Naive B cell (primary cell): Measurements from ENCODE around the gene PSMA8. TPM values are rescaled to one million over a fixed set of nuclear protein-coding genes. Genes with fewer than 3 reads are reported as not detected.
A peak's percentile ranks its signal among the peaks of the same experiment; 100 is the strongest.

Source experiments
- ATAC-seq, 2 donors: fragments of 150-1000 bp; cut with Tn5 transposase; 2 replicates each; pipeline ENCODE4 v1.10.0; 2021; ENCODE audit warnings: low read depth in 2 of 2, mild to moderate bottlenecking in 2 of 2, moderate library complexity in 2 of 2
- DNase-seq: peaks from one replicate; pipeline ENCODE4 v3.0.0; 2022
- H3K27ac Mint-ChIP-seq, 6 donors: one replicate each; pipeline ENCODE4 v1.8.0; 2020 to 2022; ENCODE audit warnings: mild to moderate bottlenecking in 6 of 6, mixed read lengths in 6 of 6, moderate library complexity in 5 of 6, inconsistent platforms in 2 of 6
- H3K27me3 Mint-ChIP-seq, 3 donors: one replicate each; pipeline ENCODE4 v1.8.0; 2021 to 2022; ENCODE audit warnings: mixed read lengths in 3 of 3, mild to moderate bottlenecking in 1 of 3
- H3K36me3 Mint-ChIP-seq, 2 donors: one replicate each; pipeline ENCODE4 v1.8.0; 2020 to 2022; ENCODE audit warnings: mixed read lengths in 2 of 2, inconsistent platforms in 1 of 2, mild to moderate bottlenecking in 1 of 2
- H3K4me1 Mint-ChIP-seq, 3 donors: one replicate each; pipeline ENCODE4 v1.8.0; 2020 to 2022; ENCODE audit warnings: mixed read lengths in 3 of 3, inconsistent platforms in 1 of 3, mild to moderate bottlenecking in 1 of 3, moderate library complexity in 1 of 3
- H3K4me3 Mint-ChIP-seq, 8 donors: one replicate each; pipeline ENCODE4 v1.8.0; 2020 to 2022; ENCODE audit warnings: mild to moderate bottlenecking in 8 of 8, mixed read lengths in 8 of 8, moderate library complexity in 8 of 8, inconsistent platforms in 2 of 8
- H3K9me3 Mint-ChIP-seq, 7 donors: one replicate each; pipeline ENCODE4 v1.8.0; 2020 to 2022; ENCODE audit warnings: mixed read lengths in 7 of 7, mild to moderate bottlenecking in 5 of 7, inconsistent platforms in 2 of 7, moderate library complexity in 1 of 7
- polyA plus RNA-seq, 6 donors: library from polyadenylated mRNA; unstranded; fragments of 300-500 nt; fragmentation: Illumina TruSeq; gene quantifications; one replicate each; pipeline ENCODE4 v1.2.3, GENCODE V29; 2021; ENCODE audit warnings: low read depth in 6 of 6

Gene PSMA8
- polyA plus RNA-seq = 1 to 10 TPM in 5 of 6 donors, under 1 TPM in 1; 0.76 to 3.9 (median 2.9) TPM

DNA sequence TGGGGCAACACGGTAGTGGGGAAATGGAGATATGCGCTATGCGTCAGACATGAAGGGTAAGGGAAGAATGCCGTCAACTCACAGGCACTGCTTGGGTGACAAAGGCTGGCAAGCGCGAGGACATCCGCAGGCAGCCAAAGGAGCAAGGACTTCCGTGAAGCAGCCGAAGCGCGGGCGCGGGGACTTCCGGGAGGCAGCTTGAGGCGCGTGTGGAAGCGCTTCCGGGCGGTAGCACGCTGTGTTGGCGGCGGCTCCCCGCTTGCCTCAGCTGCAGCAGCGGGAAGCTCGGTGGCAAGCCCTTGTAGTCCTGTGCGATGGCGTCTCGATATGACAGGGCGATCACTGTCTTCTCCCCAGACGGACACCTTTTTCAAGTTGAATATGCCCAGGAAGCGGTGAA, at the start of gene PSMA8:
Gene PSMA8, plus strand, starts transcription at position 218 of the 400 bp plus-strand sequence. Its CDS starts 97 bp downstream, at position 315.
- DNase-seq = peak; percentile 42
- Mint-ChIP-seq H3K27me3 (no peaks in the 10 kb centered on the region), H3K4me1 (peaks cover 0 to 11% (median 6%) of the 10 kb centered on the region in 3 donors), H3K4me3 (peak within 1 kb of the TSS; percentile 59 to 88 (median 75)), H3K9me3 (peaks cover 0 to 6% (median 2%) of the 10 kb centered on the region in 7 donors), H3K27ac (peak within 1 kb of the TSS; percentile 50 to 89 (median 70)), H3K36me3 (no peaks in the 10 kb centered on the region)
- ATAC-seq = peak; percentile 82 to 90

DNA sequence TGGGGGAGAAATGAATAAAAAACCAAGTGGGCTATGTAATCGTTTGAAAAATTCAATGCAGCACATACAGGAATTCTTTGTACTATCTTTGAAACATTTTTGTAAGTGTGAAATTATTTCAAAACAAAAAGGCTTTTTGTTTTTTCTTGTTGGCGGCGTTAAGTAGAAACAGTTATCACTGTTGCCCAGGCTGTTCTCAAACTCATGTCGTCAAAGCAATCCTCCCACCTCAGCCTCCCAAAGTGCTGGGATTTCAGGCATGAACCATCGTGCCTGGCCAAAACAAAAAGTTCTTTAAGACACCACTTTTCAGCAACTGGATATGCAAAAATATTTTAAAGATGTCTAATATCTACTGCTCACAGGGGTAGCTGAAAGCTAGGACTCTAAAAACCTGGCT, 48.6 kb upstream of the PSMA8 start:
- Mint-ChIP-seq H3K27me3 (no peaks in the 10 kb centered on the region), H3K36me3 (peaks cover 6 to 9% of the 10 kb centered on the region in 2 donors), H3K4me1 (peaks cover 12 to 31% (median 15%) of the 10 kb centered on the region in 3 donors), H3K4me3 (no peak overlapping the region), H3K27ac (no peak overlapping the region), H3K9me3 (no peaks in the 10 kb centered on the region)
- ATAC-seq (no peak), DNase-seq (no peak)

GRCh38 chr18:26086959-26087358, 46.7 kb upstream of the PSMA8 start:
- no peak for DNase-seq
- Mint-ChIP-seq H3K4me3 (peak overlapping the region in 2 of 8 donors; percentile 40 to 92), H3K9me3 (no peaks in the 10 kb centered on the region), H3K27ac (no peak overlapping the region), H3K36me3 (peaks cover 6 to 9% of the 10 kb centered on the region in 2 donors), H3K4me1 (peaks cover 18 to 35% (median 21%) of the 10 kb centered on the region in 3 donors), H3K27me3 (no peaks in the 10 kb centered on the region)
- no peak for ATAC-seq

GRCh38 chr18:26088487-26088886, 45.2 kb upstream of the PSMA8 start:
- peaks cover 5 to 6% of the 10 kb centered on the region in 2 donors for H3K36me3 Mint-ChIP-seq
- H3K4me1 Mint-ChIP-seq = peaks cover 18 to 35% (median 21%) of the 10 kb centered on the region in 3 donors
- no peaks in the 10 kb centered on the region for H3K9me3 Mint-ChIP-seq
- DNase-seq = no peak
- peak overlapping the region; percentile 86 to 98 (median 98) for H3K4me3 Mint-ChIP-seq
- H3K27me3 Mint-ChIP-seq = no peaks in the 10 kb centered on the region
- H3K27ac Mint-ChIP-seq = peak overlapping the region; percentile 41 to 100 (median 89)
- ATAC-seq = no peak

DNA sequence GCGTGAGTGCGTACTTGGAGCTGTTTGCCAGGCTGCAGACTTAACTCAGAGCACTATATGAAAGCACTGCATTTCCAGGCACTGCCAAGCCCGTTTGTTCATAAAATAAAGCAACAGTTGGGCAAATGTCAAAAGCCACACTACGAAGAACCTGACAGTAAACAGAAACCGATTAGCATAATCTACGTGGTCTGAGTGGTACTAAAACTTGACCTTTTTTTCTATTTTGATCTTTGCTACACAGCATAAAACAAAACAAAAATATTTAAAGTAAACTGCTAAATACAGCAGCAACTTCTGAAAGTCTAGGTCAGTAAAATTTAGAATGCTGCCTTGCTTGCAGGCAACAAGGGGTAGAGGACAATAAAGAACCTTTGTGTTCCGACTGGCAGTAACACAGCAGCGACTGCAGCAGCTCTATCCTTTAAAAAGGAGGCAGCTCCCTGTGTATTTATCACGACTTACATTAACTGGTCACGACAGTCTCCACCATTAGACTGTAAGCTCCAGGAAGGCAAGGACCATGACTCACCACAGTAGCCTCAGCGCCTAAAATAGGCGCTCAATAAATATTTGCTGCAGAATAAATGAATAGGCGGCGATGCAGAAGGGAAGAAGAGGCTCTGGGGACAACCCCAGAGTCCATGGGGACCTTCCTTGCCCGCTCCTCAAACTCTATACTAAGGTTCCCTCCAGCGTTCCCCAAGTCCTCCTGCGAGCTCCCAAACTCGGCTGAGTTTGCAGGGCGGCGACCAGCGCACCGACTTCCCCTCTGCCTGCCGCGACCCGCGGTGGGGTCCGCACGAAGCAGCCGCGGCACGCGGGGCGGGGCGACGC, 44.2 kb upstream of the PSMA8 start:
- ATAC-seq (no peak), DNase-seq (peak; percentile 9)
- Mint-ChIP-seq H3K4me1 (peaks cover 18 to 35% (median 21%) of the 10 kb centered on the region in 3 donors), H3K27ac (peak overlapping the region; percentile 96 to 100 (median 98)), H3K9me3 (no peaks in the 10 kb centered on the region), H3K4me3 (peak overlapping the region; percentile 86 to 98 (median 98)), H3K27me3 (no peaks in the 10 kb centered on the region), H3K36me3 (peaks cover 0 to 6% of the 10 kb centered on the region in 2 donors)

DNA sequence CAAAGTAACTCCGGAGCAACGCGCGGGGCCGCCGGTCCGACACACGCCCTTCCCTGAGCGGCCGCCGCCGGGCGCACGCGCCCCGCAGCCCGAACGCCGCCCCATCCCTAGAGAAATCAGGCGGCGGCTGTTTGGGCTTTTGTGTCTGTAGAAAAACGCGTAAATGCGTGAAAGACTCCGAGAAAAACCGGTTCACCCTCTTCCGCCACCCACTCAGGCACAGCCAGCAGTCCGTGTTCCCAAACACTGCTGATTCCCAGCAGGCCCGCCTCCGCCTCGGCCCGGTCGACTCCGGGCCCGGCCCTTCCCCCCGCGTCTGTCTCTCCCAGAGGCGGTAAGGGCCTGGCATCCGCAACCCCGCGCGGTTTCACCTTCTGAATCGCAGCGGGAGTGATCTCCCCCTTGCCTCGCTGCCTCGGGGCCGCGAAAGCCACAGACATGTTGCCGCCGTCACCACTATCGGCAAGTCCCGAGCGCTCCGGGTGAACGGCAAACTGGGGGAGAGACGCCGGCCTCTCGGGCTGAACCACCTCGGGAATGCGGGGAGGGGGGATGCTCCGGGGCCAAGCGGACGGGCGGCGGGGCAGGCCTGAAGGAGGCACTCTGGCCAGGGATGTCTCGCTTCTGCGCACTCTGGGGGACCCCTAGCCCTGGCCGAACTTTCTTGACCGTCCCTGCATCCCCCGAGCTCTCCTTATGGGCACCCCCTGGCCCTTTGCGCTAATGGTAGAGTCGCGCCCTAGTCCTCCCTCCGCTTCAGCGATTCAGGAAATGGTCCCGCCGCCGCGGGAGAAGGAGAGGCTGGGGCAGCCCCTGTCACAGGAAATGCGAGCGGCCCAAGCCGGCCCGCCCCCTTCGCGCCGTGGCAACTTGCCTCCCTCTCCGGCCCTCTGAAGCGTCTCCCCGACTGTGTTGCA, 43.3 kb upstream of the PSMA8 start, which contains the start of gene SS18:
Gene SS18, minus strand, starts transcription at position 484 of the 917 bp plus-strand sequence. Its CDS starts 44 bp downstream, at position 440.
- ATAC-seq (peak; percentile 81), DNase-seq (peak; percentile 95)
- Mint-ChIP-seq H3K27me3 (no peaks in the 10 kb centered on the region), H3K9me3 (no peaks in the 10 kb centered on the region), H3K27ac (peak within 1 kb of the TSS; percentile 97 to 100 (median 99)), H3K4me1 (peaks cover 18 to 30% (median 21%) of the 10 kb centered on the region in 3 donors), H3K36me3 (peaks cover 0 to 6% of the 10 kb centered on the region in 2 donors), H3K4me3 (peak within 1 kb of the TSS; percentile 86 to 98 (median 98))

DNA sequence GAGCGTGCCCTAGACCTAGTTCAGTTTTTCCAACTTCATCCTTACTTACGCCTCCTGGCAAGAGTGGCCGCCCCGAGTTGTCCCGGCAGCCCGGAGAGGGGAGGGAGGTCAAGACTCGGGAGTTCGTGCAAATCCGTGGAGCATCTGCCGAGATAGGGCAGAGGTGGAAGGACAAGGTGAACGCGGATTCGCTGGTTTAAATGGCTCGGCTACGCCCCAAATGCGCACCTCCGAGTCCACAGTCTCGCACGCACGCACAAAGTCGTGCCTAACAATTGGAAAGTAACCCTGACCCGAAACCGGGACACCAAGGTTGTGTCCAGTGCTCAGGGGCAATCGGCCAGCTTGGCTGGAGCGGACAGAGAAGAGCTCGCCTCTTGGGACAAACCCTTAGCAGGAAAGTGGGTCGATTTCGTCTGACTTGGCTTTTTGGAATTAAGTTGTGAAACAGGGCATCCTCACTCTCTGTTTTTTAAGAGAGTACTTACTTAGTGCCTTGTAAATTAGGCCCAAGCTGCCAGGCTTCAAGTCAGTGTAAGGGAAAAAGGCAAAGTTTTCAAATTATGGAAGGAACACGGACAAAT, 42.5 kb upstream of the PSMA8 start:
- DNase-seq (no peak), ATAC-seq (peak; percentile 29 to 35)
- Mint-ChIP-seq H3K27ac (peak overlapping the region; percentile 97 to 100 (median 99)), H3K36me3 (peaks cover 0 to 6% of the 10 kb centered on the region in 2 donors), H3K4me1 (peaks cover 18 to 30% (median 21%) of the 10 kb centered on the region in 3 donors), H3K9me3 (peaks cover 0 to under 1% (median 0%) of the 10 kb centered on the region in 7 donors), H3K4me3 (peak overlapping the region; percentile 86 to 98 (median 98)), H3K27me3 (no peaks in the 10 kb centered on the region)

GRCh38 chr18:26096852-26097251, 36.8 kb upstream of the PSMA8 start:
- H3K4me1 Mint-ChIP-seq = no peaks in the 10 kb centered on the region
- peaks cover 0 to 15% (median 8%) of the 10 kb centered on the region in 7 donors for H3K9me3 Mint-ChIP-seq
- H3K36me3 Mint-ChIP-seq = no peaks in the 10 kb centered on the region
- H3K27me3 Mint-ChIP-seq = peaks cover 0 to 5% (median 0%) of the 10 kb centered on the region in 3 donors
- peak overlapping the region in 1 of 6 donors; percentile 47 for H3K27ac Mint-ChIP-seq
- H3K4me3 Mint-ChIP-seq = no peak overlapping the region
- no peak for DNase-seq
- no peak for ATAC-seq

- DNase-seq = no peak
- H3K4me1 Mint-ChIP-seq = no peaks in the 10 kb centered on the region
- H3K36me3 Mint-ChIP-seq = no peaks in the 10 kb centered on the region
These were observed 36.1 kb upstream of the PSMA8 start for GRCh38 chr18:26097563-26097962.

GRCh38 chr18:26103579-26103978, 30.1 kb upstream of the PSMA8 start:
- H3K27ac Mint-ChIP-seq = peak overlapping the region in 1 of 6 donors; percentile 45
- H3K4me1 Mint-ChIP-seq = no peaks in the 10 kb centered on the region
- H3K9me3 Mint-ChIP-seq = peaks cover 0 to 2% (median 0%) of the 10 kb centered on the region in 7 donors
- ATAC-seq = peak in 1 of 2 donors; percentile 27
- no peak for DNase-seq
- H3K27me3 Mint-ChIP-seq = peaks cover 0 to 5% (median 0%) of the 10 kb centered on the region in 3 donors
- no peaks in the 10 kb centered on the region for H3K36me3 Mint-ChIP-seq
- H3K4me3 Mint-ChIP-seq = no peak overlapping the region

More at GRCh38 chr18:26097563-26097962, 36.1 kb upstream of the PSMA8 start:
- ATAC-seq = no peak
- Mint-ChIP-seq H3K9me3 (peaks cover 0 to 15% (median 8%) of the 10 kb centered on the region in 7 donors), H3K27me3 (peaks cover 0 to 5% (median 0%) of the 10 kb centered on the region in 3 donors), H3K27ac (no peak overlapping the region), H3K4me3 (no peak overlapping the region)

- H3K27me3 Mint-ChIP-seq = peaks cover 0 to 1% (median 0%) of the 10 kb centered on the region in 3 donors
- H3K4me3 Mint-ChIP-seq = no peak overlapping the region
- H3K4me1 Mint-ChIP-seq = no peaks in the 10 kb centered on the region
- peaks cover 0 to 4% (median 0%) of the 10 kb centered on the region in 7 donors for H3K9me3 Mint-ChIP-seq
- peak overlapping the region in 3 of 6 donors; percentile 3 to 54 (median 11) for H3K27ac Mint-ChIP-seq
- no peak for DNase-seq
- ATAC-seq = no peak
- no peaks in the 10 kb centered on the region for H3K36me3 Mint-ChIP-seq
These were observed 29.6 kb upstream of the PSMA8 start for GRCh38 chr18:26104035-26104434.

DNA sequence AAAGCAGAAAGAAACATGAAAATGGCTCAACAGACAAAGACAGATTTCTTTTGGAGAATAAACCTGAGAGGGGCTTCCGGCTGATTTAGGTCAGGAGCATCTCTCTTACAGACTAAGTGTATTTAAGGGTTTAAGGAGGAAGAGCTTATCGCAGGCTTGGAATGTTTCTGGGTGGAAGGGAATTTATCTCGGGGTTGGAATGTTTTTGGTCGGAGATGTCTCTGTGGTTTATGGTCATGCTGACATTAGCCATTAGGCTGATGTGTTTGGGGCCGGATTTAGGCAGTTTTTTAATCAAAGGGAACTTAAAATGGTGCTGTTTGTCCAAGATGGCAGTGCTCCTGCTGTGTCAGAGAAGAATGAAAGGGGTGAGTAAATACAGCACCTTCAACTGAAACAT, 14.4 kb upstream of the PSMA8 start:
- Mint-ChIP-seq H3K4me3 (no peak overlapping the region), H3K27me3 (peaks cover 17 to 35% (median 24%) of the 10 kb centered on the region in 3 donors), H3K4me1 (peaks cover 0 to 5% (median 0%) of the 10 kb centered on the region in 3 donors), H3K36me3 (peaks cover 0 to 12% of the 10 kb centered on the region in 2 donors), H3K9me3 (peaks cover 0 to 12% (median 7%) of the 10 kb centered on the region in 7 donors), H3K27ac (peak overlapping the region in 1 of 6 donors; percentile 54)
- ATAC-seq = no peak
- no peak for DNase-seq
